H9 (cell line): ENCODE data around the gene TAF4B. TPM values are rescaled to one million over a fixed set of nuclear protein-coding genes. Genes with fewer than 3 reads are reported as not detected.

Experiments used
- DNase-seq: peaks from one replicate; pipeline ENCODE4 v3.0.0-alpha.2; 2017
- H2AFZ ChIP-seq: one replicate; pipeline ENCODE4 v1.6.1; 2013; ENCODE audit warnings: mild to moderate bottlenecking, low read length, control low read depth, moderate library complexity
- H2AK5ac ChIP-seq: 2 replicates; pipeline ENCODE4 v1.6.1; 2013; ENCODE audit warnings: low read length, control low read depth, mixed read lengths; ENCODE audit not compliant: insufficient read length
- H2BK120ac ChIP-seq: one replicate; pipeline ENCODE4 v1.6.1; 2013; ENCODE audit warnings: low read depth, mild to moderate bottlenecking, low read length, control low read depth, inconsistent platforms; ENCODE audit not compliant: poor library complexity, severe bottlenecking
- H2BK12ac ChIP-seq: 2 replicates; pipeline ENCODE4 v1.6.1; 2013; ENCODE audit warnings: low read length, control low read depth, mixed read lengths, low read depth; ENCODE audit not compliant: insufficient read length
- H2BK15ac ChIP-seq: 2 replicates; pipeline ENCODE4 v1.6.1; 2013; ENCODE audit warnings: low read depth, low read length, control low read depth
- H2BK20ac ChIP-seq: one replicate; pipeline ENCODE4 v1.6.1; 2013; ENCODE audit warnings: low read depth, mild to moderate bottlenecking, low read length, control low read depth, inconsistent platforms; ENCODE audit not compliant: poor library complexity, severe bottlenecking
- H2BK5ac ChIP-seq: 2 replicates; pipeline ENCODE4 v1.6.1; 2013; ENCODE audit warnings: low read length, control low read depth, mixed read lengths; ENCODE audit not compliant: insufficient read length
- H3K14ac ChIP-seq: 2 replicates; pipeline ENCODE4 v1.6.1; 2013; ENCODE audit warnings: low read length, control low read depth; ENCODE audit not compliant: insufficient read depth
- H3K18ac ChIP-seq: 2 replicates; pipeline ENCODE4 v1.6.1; 2013; ENCODE audit warnings: low read depth, mild to moderate bottlenecking, mixed read lengths, low read length, control low read depth; ENCODE audit not compliant: insufficient read length
- H3K23ac ChIP-seq: 2 replicates; pipeline ENCODE4 v1.6.1; 2013; ENCODE audit warnings: low read length, control low read depth, mixed read lengths, low read depth; ENCODE audit not compliant: insufficient read length
- H3K23me2 ChIP-seq: 2 replicates; pipeline ENCODE4 v1.6.1; 2013; ENCODE audit warnings: low read depth, mild to moderate bottlenecking, mixed read lengths, low read length, control low read depth; ENCODE audit not compliant: insufficient read length, poor library complexity, severe bottlenecking
- H3K27ac ChIP-seq: 2 replicates; pipeline ENCODE4 v1.5.1; 2013; ENCODE audit warnings: low read length, control low read depth, mixed read lengths, low read depth; ENCODE audit not compliant: insufficient read length
- H3K27me3 ChIP-seq: 2 replicates; pipeline ENCODE4 v1.6.1; 2013; ENCODE audit warnings: low read length, control low read depth, inconsistent platforms; ENCODE audit not compliant: insufficient read depth
- H3K4ac ChIP-seq: 2 replicates; pipeline ENCODE4 v1.6.1; 2013; ENCODE audit warnings: low read depth, mild to moderate bottlenecking, control low read depth, inconsistent platforms, low read length, moderate library complexity
- H3K4me1 ChIP-seq: 2 replicates; pipeline ENCODE4 v1.6.1; 2013; ENCODE audit warnings: low read length, control low read depth, inconsistent platforms; ENCODE audit not compliant: insufficient read depth
- H3K4me2 ChIP-seq: 2 replicates; pipeline ENCODE4 v1.6.1; 2013; ENCODE audit warnings: low read length, control low read depth, mixed read lengths; ENCODE audit not compliant: insufficient read length, insufficient read depth
- H3K56ac ChIP-seq: 2 replicates; pipeline ENCODE4 v1.6.1; 2013; ENCODE audit warnings: low read depth, mild to moderate bottlenecking, mixed read lengths, low read length, control low read depth; ENCODE audit not compliant: insufficient read length
- H3K79me1 ChIP-seq: 2 replicates; pipeline ENCODE4 v1.6.1; 2013; ENCODE audit warnings: low read depth, mild to moderate bottlenecking, moderate library complexity, low read length, control low read depth, inconsistent platforms; ENCODE audit not compliant: insufficient read depth, poor library complexity, severe bottlenecking
- H3K79me2 ChIP-seq: 2 replicates; pipeline ENCODE4 v1.6.1; 2013; ENCODE audit warnings: low read length, control low read depth, inconsistent platforms; ENCODE audit not compliant: insufficient read depth
- H3K9ac ChIP-seq: 2 replicates; pipeline ENCODE4 v1.6.1; 2013; ENCODE audit warnings: low read length, control low read depth, mixed read lengths; ENCODE audit not compliant: insufficient read length; ENCODE audit errors: extremely low read depth
- H3K9me3 ChIP-seq: one replicate; pipeline ENCODE4 v1.6.1; 2013; ENCODE audit warnings: low read depth, low read length, inconsistent platforms; ENCODE audit not compliant: control insufficient read depth
- H3T11ph ChIP-seq: one replicate; pipeline ENCODE4 v1.6.1; 2013; ENCODE audit warnings: mild to moderate bottlenecking, low read length, control low read depth, inconsistent platforms
- H4K20me1 ChIP-seq: one replicate; pipeline ENCODE4 v1.6.1; 2013; ENCODE audit not compliant: control insufficient read depth, insufficient read length, insufficient read depth
- H4K5ac ChIP-seq: 2 replicates; pipeline ENCODE4 v1.6.1; 2013; ENCODE audit warnings: low read depth, mild to moderate bottlenecking, mixed read lengths, low read length, control low read depth; ENCODE audit not compliant: insufficient read length
- H4K8ac ChIP-seq: replicated peaks from 2 replicates; pipeline ENCODE4 v1.6.1; 2013; ENCODE audit warnings: low read length, control low read depth, mixed read lengths, low read depth; ENCODE audit not compliant: insufficient read length
- H4K91ac ChIP-seq: 2 replicates; pipeline ENCODE4 v1.6.1; 2013; ENCODE audit warnings: low read depth, mild to moderate bottlenecking, moderate library complexity, mixed read lengths, low read length, control low read depth; ENCODE audit not compliant: insufficient read length
- H3K27ac Mint-ChIP-seq, 3 experiments: 2 replicates in 2 of 3; 3 replicates in 1 of 3; pipeline ENCODE4 v1.8.0; 2020 to 2021; ENCODE audit warnings: mixed read lengths in 3 of 3, mild to moderate bottlenecking in 1 of 3, moderate library complexity in 1 of 3
- H3K27me3 Mint-ChIP-seq: 2 replicates; pipeline ENCODE4 v1.8.0; 2021; ENCODE audit warnings: low read depth, mild to moderate bottlenecking, moderate library complexity, mixed read lengths
- H3K36me3 Mint-ChIP-seq, 3 experiments: 2 replicates in 2 of 3; 3 replicates in 1 of 3; pipeline ENCODE4 v1.8.0; 2020 to 2021; ENCODE audit warnings: low read depth in 3 of 3, mixed read lengths in 3 of 3; ENCODE audit not compliant: insufficient read depth in 1 of 3
- H3K4me1 Mint-ChIP-seq, 2 experiments: 2 replicates each; pipeline ENCODE4 v1.8.0; 2020; ENCODE audit warnings: mixed read lengths in 2 of 2
- H3K4me3 Mint-ChIP-seq, 2 experiments: 2 replicates in 1 of 2; 3 replicates in 1 of 2; pipeline ENCODE4 v1.8.0; 2020 to 2021; ENCODE audit warnings: mild to moderate bottlenecking in 2 of 2, mixed read lengths in 2 of 2, moderate library complexity in 1 of 2
- H3K9me3 Mint-ChIP-seq, 2 experiments: 2 replicates in 1 of 2; 3 replicates in 1 of 2; pipeline ENCODE4 v1.8.0; 2020; ENCODE audit warnings: mild to moderate bottlenecking in 2 of 2, mixed read lengths in 2 of 2, moderate library complexity in 1 of 2
- WGBS: extraction: QIAGEN DNeasy Blood & Tissue Kit; methylation state at CpG from one replicate; pipeline ENCODE4 v1.1.7; 2013; ENCODE audit warnings: missing lambda C conversion rate, low lambda C conversion rate, mixed read lengths; ENCODE audit not compliant: insufficient read length; ENCODE audit errors: extremely low coverage; 5-methylcytosine and 5-hydroxymethylcytosine counted together
- total RNA-seq: library from RNA; stranded (reverse); gene quantifications from 2 replicates; pipeline ENCODE4 v1.2.1, GENCODE V29; 2021
- TF ChIP-seq, protein P1 (sequence below): fragments of 200-600 bp; sonication (generic); conservative IDR thresholded peaks from 3 replicates; pipeline ENCODE4 v1.8.0; 2021; ENCODE audit warnings: antibody characterized with exemption, mild to moderate bottlenecking

TAF4B gene
- total RNA-seq, 1 experiment from 2014 or later: 19.8 TPM

DNA sequence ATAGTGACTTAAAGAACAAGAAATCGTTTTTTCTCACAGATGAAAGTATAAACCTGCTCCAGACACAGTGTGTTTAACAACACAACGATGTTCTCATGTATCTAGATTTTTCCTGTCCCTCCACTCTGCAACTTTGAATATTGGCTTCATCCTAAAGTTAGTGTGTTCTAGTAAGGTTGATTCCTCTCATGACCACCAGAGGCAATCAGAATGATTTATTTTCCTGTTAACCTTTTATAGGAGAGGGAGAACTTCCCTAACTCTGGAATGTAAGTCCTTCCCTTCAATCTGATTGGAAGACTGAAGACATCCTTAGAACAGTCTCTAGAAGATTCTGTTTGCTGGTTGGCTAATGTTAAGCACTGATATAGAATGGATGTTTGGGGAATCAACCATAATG, 41.0 kb upstream of the TAF4B start:
- no peak overlapping the region for H2BK5ac ChIP-seq
- no peak overlapping the region for H3T11ph ChIP-seq
- H3K23me2 ChIP-seq: no peaks in the 10 kb centered on the region
- H2BK15ac ChIP-seq: no peak overlapping the region
- H3K27me3 ChIP-seq: no peaks in the 10 kb centered on the region
- no peaks in the 10 kb centered on the region for H3K79me1 ChIP-seq
- no peak overlapping the region for H3K14ac ChIP-seq
- H3K4me2 ChIP-seq: no peak overlapping the region
- H4K20me1 ChIP-seq: no peaks in the 10 kb centered on the region
- H3K9me3 Mint-ChIP-seq: peaks cover 0 to 4% of the 10 kb centered on the region in 2 experiments; a peak in 3 of 5 replicates
- H3K4me1 Mint-ChIP-seq: no peaks in the 10 kb centered on the region
- no peak overlapping the region for H2AK5ac ChIP-seq
- H3K23ac ChIP-seq: no peak overlapping the region
- H3K27me3 Mint-ChIP-seq: no peaks in the 10 kb centered on the region
- WGBS: no CpG with 5 or more reads among the region's 2 CpGs
- H4K91ac ChIP-seq: no peak overlapping the region
- H2BK20ac ChIP-seq: no peak overlapping the region
- no peak overlapping the region for H2AFZ ChIP-seq
- no peak overlapping the region for H3K18ac ChIP-seq
- H4K8ac ChIP-seq: no peak overlapping the region
- no peaks in the 10 kb centered on the region for H3K79me2 ChIP-seq
- H4K5ac ChIP-seq: no peak overlapping the region
- H3K36me3 Mint-ChIP-seq: no peaks in the 10 kb centered on the region
- H2BK12ac ChIP-seq: no peak overlapping the region
- no peak overlapping the region for H3K27ac ChIP-seq
- TF ChIP-seq, protein P1, sequence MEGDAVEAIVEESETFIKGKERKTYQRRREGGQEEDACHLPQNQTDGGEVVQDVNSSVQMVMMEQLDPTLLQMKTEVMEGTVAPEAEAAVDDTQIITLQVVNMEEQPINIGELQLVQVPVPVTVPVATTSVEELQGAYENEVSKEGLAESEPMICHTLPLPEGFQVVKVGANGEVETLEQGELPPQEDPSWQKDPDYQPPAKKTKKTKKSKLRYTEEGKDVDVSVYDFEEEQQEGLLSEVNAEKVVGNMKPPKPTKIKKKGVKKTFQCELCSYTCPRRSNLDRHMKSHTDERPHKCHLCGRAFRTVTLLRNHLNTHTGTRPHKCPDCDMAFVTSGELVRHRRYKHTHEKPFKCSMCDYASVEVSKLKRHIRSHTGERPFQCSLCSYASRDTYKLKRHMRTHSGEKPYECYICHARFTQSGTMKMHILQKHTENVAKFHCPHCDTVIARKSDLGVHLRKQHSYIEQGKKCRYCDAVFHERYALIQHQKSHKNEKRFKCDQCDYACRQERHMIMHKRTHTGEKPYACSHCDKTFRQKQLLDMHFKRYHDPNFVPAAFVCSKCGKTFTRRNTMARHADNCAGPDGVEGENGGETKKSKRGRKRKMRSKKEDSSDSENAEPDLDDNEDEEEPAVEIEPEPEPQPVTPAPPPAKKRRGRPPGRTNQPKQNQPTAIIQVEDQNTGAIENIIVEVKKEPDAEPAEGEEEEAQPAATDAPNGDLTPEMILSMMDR: peak; percentile 60
- H3K56ac ChIP-seq: no peak overlapping the region
- no peaks in the 10 kb centered on the region for H3K4me1 ChIP-seq
- H3K4ac ChIP-seq: no peak overlapping the region
- no peak overlapping the region for H3K4me3 Mint-ChIP-seq
- no peak overlapping the region for H2BK120ac ChIP-seq
- H3K27ac Mint-ChIP-seq: no peak overlapping the region
- H3K9me3 ChIP-seq: no peaks in the 10 kb centered on the region
- no peak overlapping the region for H3K9ac ChIP-seq
- no peak for DNase-seq
